Measurements from ENCODE around the gene RHBDD1.

Gene RHBDD1

GRCh38 chr2:227000123-227000522, 164.3 kb downstream of the RHBDD1 start:
- Mint-ChIP-seq H3K36me3 (ENCODE audit: insufficient read depth) (peaks cover 2% of the 10 kb centered on the region), H3K27ac (ENCODE audit: low read depth) (no peak overlapping the region), H3K9me3 (no peaks in the 10 kb centered on the region), H3K27me3 (no peaks in the 10 kb centered on the region), H3K4me3 (no peak overlapping the region), H3K4me1 (no peaks in the 10 kb centered on the region)
- DNase-seq (ENCODE audit: low spot score in 2 of 2), result no peak
- no peak for ATAC-seq (replicated peaks; ENCODE audit: extremely low read depth, poor library complexity, severe bottlenecking)

GRCh38 chr2:227004482-227004881, 168.6 kb downstream of the RHBDD1 start:
- Mint-ChIP-seq H3K4me3 (no peak overlapping the region), H3K27me3 (no peaks in the 10 kb centered on the region), H3K9me3 (no peaks in the 10 kb centered on the region), H3K4me1 (no peaks in the 10 kb centered on the region), H3K36me3 (ENCODE audit: insufficient read depth) (no peaks in the 10 kb centered on the region), H3K27ac (ENCODE audit: low read depth) (no peak overlapping the region)
- no peak for DNase-seq (ENCODE audit: low spot score in 2 of 2)
- ATAC-seq (replicated peaks; ENCODE audit: extremely low read depth, poor library complexity, severe bottlenecking), result no peak

GRCh38 chr2:227006189-227006897, 170.5 kb downstream of the RHBDD1 start:
- Mint-ChIP-seq H3K36me3 (ENCODE audit: insufficient read depth) (no peaks in the 10 kb centered on the region), H3K4me3 (no peak overlapping the region), H3K9me3 (no peaks in the 10 kb centered on the region), H3K4me1 (no peaks in the 10 kb centered on the region), H3K27me3 (no peaks in the 10 kb centered on the region), H3K27ac (ENCODE audit: low read depth) (no peak overlapping the region)
- no peak for ATAC-seq (replicated peaks; ENCODE audit: extremely low read depth, poor library complexity, severe bottlenecking)
- no peak for DNase-seq (ENCODE audit: low spot score in 2 of 2)

GRCh38 chr2:227007148-227007547, 171.3 kb downstream of the RHBDD1 start:
- Mint-ChIP-seq H3K4me3 (no peak overlapping the region), H3K27me3 (no peaks in the 10 kb centered on the region), H3K36me3 (ENCODE audit: insufficient read depth) (no peaks in the 10 kb centered on the region), H3K9me3 (no peaks in the 10 kb centered on the region), H3K4me1 (no peaks in the 10 kb centered on the region), H3K27ac (ENCODE audit: low read depth) (no peak overlapping the region)
- DNase-seq (ENCODE audit: low spot score in 2 of 2), result no peak
- no peak for ATAC-seq (replicated peaks; ENCODE audit: extremely low read depth, poor library complexity, severe bottlenecking)

GRCh38 chr2:227007940-227008339, 172.1 kb downstream of the RHBDD1 start:
- H3K27ac Mint-ChIP-seq (ENCODE audit: low read depth), result no peak overlapping the region
- no peak for ATAC-seq (replicated peaks; ENCODE audit: extremely low read depth, poor library complexity, severe bottlenecking)
- no peaks in the 10 kb centered on the region for H3K36me3 Mint-ChIP-seq (ENCODE audit: insufficient read depth)
- H3K4me1 Mint-ChIP-seq, result no peaks in the 10 kb centered on the region
- DNase-seq (ENCODE audit: low spot score in 2 of 2), result no peak
- no peak overlapping the region for H3K4me3 Mint-ChIP-seq
- H3K9me3 Mint-ChIP-seq, result no peaks in the 10 kb centered on the region
- no peaks in the 10 kb centered on the region for H3K27me3 Mint-ChIP-seq

- Mint-ChIP-seq H3K27me3 (peaks cover 10% of the 10 kb centered on the region), H3K9me3 (no peaks in the 10 kb centered on the region), H3K4me1 (no peaks in the 10 kb centered on the region), H3K36me3 (ENCODE audit: insufficient read depth) (no peaks in the 10 kb centered on the region), H3K27ac (ENCODE audit: low read depth) (no peak overlapping the region), H3K4me3 (no peak overlapping the region)
- ATAC-seq (replicated peaks; ENCODE audit: extremely low read depth, poor library complexity, severe bottlenecking), result no peak
- DNase-seq (ENCODE audit: low spot score in 2 of 2), result no peak
Measured at GRCh38 chr2:227010433-227010832, 174.6 kb downstream of the RHBDD1 start.

GRCh38 chr2:227013330-227013729, 177.5 kb downstream of the RHBDD1 start:
- Mint-ChIP-seq H3K27me3 (peaks cover 23% of the 10 kb centered on the region), H3K27ac (ENCODE audit: low read depth) (no peak overlapping the region), H3K9me3 (no peaks in the 10 kb centered on the region), H3K36me3 (ENCODE audit: insufficient read depth) (no peaks in the 10 kb centered on the region), H3K4me3 (no peak overlapping the region), H3K4me1 (no peaks in the 10 kb centered on the region)
- ATAC-seq (replicated peaks; ENCODE audit: extremely low read depth, poor library complexity, severe bottlenecking) (no peak), DNase-seq (ENCODE audit: low spot score in 2 of 2) (no peak)

GRCh38 chr2:227013881-227014280, 178.0 kb downstream of the RHBDD1 start:
- Mint-ChIP-seq H3K36me3 (ENCODE audit: insufficient read depth) (no peaks in the 10 kb centered on the region), H3K27me3 (peaks cover 29% of the 10 kb centered on the region), H3K9me3 (no peaks in the 10 kb centered on the region), H3K27ac (ENCODE audit: low read depth) (no peak overlapping the region), H3K4me1 (no peaks in the 10 kb centered on the region), H3K4me3 (no peak overlapping the region)
- ATAC-seq (replicated peaks; ENCODE audit: extremely low read depth, poor library complexity, severe bottlenecking) (no peak), DNase-seq (ENCODE audit: low spot score in 2 of 2) (no peak)

GRCh38 chr2:227016894-227017293, 181.0 kb downstream of the RHBDD1 start:
- ATAC-seq (replicated peaks; ENCODE audit: extremely low read depth, poor library complexity, severe bottlenecking) (no peak), DNase-seq (ENCODE audit: low spot score in 2 of 2) (no peak)
- no peaks in the 10 kb centered on the region for H3K4me1 Mint-ChIP-seq
- H3K36me3 Mint-ChIP-seq (ENCODE audit: insufficient read depth), result no peaks in the 10 kb centered on the region
- H3K9me3 Mint-ChIP-seq, result no peaks in the 10 kb centered on the region
- no peak overlapping the region for H3K27ac Mint-ChIP-seq (ENCODE audit: low read depth)
- H3K4me3 Mint-ChIP-seq, result no peak overlapping the region
- peaks cover 52% of the 10 kb centered on the region for H3K27me3 Mint-ChIP-seq

GRCh38 chr2:227020416-227020815, 184.6 kb downstream of the RHBDD1 start:
- no peak for ATAC-seq (replicated peaks; ENCODE audit: extremely low read depth, poor library complexity, severe bottlenecking)
- no peak for DNase-seq (ENCODE audit: low spot score in 2 of 2)
- Mint-ChIP-seq H3K9me3 (no peaks in the 10 kb centered on the region), H3K27me3 (peaks cover 50% of the 10 kb centered on the region), H3K4me3 (no peak overlapping the region), H3K27ac (ENCODE audit: low read depth) (no peak overlapping the region), H3K4me1 (no peaks in the 10 kb centered on the region), H3K36me3 (ENCODE audit: insufficient read depth) (no peaks in the 10 kb centered on the region)

- Mint-ChIP-seq H3K27me3 (peaks cover 56% of the 10 kb centered on the region), H3K4me1 (no peaks in the 10 kb centered on the region), H3K36me3 (ENCODE audit: insufficient read depth) (no peaks in the 10 kb centered on the region), H3K9me3 (no peaks in the 10 kb centered on the region), H3K4me3 (no peak overlapping the region), H3K27ac (ENCODE audit: low read depth) (no peak overlapping the region)
- DNase-seq (ENCODE audit: low spot score in 2 of 2) (no peak), ATAC-seq (replicated peaks; ENCODE audit: extremely low read depth, poor library complexity, severe bottlenecking) (no peak)
Measured at GRCh38 chr2:227022608-227023007, 186.8 kb downstream of the RHBDD1 start.

GRCh38 chr2:227025510-227025909, 189.7 kb downstream of the RHBDD1 start:
- DNase-seq (ENCODE audit: low spot score in 2 of 2), result no peak
- Mint-ChIP-seq H3K9me3 (no peaks in the 10 kb centered on the region), H3K4me3 (no peak overlapping the region), H3K27ac (ENCODE audit: low read depth) (no peak overlapping the region), H3K4me1 (no peaks in the 10 kb centered on the region), H3K36me3 (ENCODE audit: insufficient read depth) (no peaks in the 10 kb centered on the region), H3K27me3 (peaks cover 47% of the 10 kb centered on the region)
- ATAC-seq (replicated peaks; ENCODE audit: extremely low read depth, poor library complexity, severe bottlenecking), result no peak

GRCh38 chr2:227029426-227030105, 193.7 kb downstream of the RHBDD1 start:
- peaks cover 33% of the 10 kb centered on the region for H3K27me3 Mint-ChIP-seq
- DNase-seq (ENCODE audit: low spot score in 2 of 2) (no peak), ATAC-seq (replicated peaks; ENCODE audit: extremely low read depth, poor library complexity, severe bottlenecking) (no peak)
- peaks cover 9% of the 10 kb centered on the region for H3K4me1 Mint-ChIP-seq
- H3K27ac Mint-ChIP-seq (ENCODE audit: low read depth), result no peak overlapping the region
- no peaks in the 10 kb centered on the region for H3K36me3 Mint-ChIP-seq (ENCODE audit: insufficient read depth)
- no peaks in the 10 kb centered on the region for H3K9me3 Mint-ChIP-seq
- H3K4me3 Mint-ChIP-seq, result no peak overlapping the region

Data from central memory CD8-positive, alpha-beta T cell (primary cell).